SK-N-SH (cell line): ENCODE measurements around the gene GRB2. TPM values are rescaled to one million over a fixed set of nuclear protein-coding genes. Genes with fewer than 3 reads are reported as not detected.

Source experiments
- CHD2 ChIP-seq: fragments of 150-350 bp; IDR thresholded peaks from 2 replicates; pipeline ENCODE4 v1.6.1; 2018; ENCODE audit warnings: low read length; ENCODE audit not compliant: partially characterized antibody
- ELF1 ChIP-seq: IDR thresholded peaks from 2 replicates; pipeline ENCODE4 v1.4.0; 2012
- FOXJ3 ChIP-seq: sonication (generic); formaldehyde crosslinking; IDR thresholded peaks from 2 replicates; pipeline ENCODE4 v1.5.1; 2020; ENCODE audit warnings: mild to moderate bottlenecking, missing genetic modification reagents
- GABPA ChIP-seq: IDR thresholded peaks from 2 replicates; pipeline ENCODE4 v1.4.0; 2012; ENCODE audit warnings: low read depth, mild to moderate bottlenecking
- IRF3 ChIP-seq: fragments of 150-350 bp; IDR thresholded peaks from 2 replicates; pipeline ENCODE4 v1.6.1; 2016; ENCODE audit warnings: mild to moderate bottlenecking, low read depth, low read length
- MEF2A ChIP-seq: IDR thresholded peaks from 2 replicates; pipeline ENCODE4 v1.4.0; 2012; ENCODE audit warnings: low read depth, borderline replicate concordance
- NFIC ChIP-seq: IDR thresholded peaks from 2 replicates; pipeline ENCODE4 v1.4.0; 2012; ENCODE audit warnings: borderline replicate concordance
- POLR2AphosphoS5 ChIP-seq: IDR thresholded peaks from 2 replicates; pipeline ENCODE4 v1.6.1; 2012; ENCODE audit warnings: low read depth, low read length
- REST ChIP-seq: IDR thresholded peaks from 2 replicates; pipeline ENCODE4 v1.6.1; 2012; ENCODE audit warnings: mild to moderate bottlenecking, low read depth, low read length, moderate library complexity
- SIN3A ChIP-seq: IDR thresholded peaks from 2 replicates; pipeline ENCODE4 v1.6.1; 2012; ENCODE audit warnings: low read depth, mild to moderate bottlenecking, low read length, moderate library complexity, borderline replicate concordance
- TAF1 ChIP-seq: IDR thresholded peaks from 2 replicates; pipeline ENCODE4 v1.6.1; 2012; ENCODE audit warnings: low read depth, mild to moderate bottlenecking, low read length, moderate library complexity, borderline replicate concordance
- TCF12 ChIP-seq: IDR thresholded peaks from 2 replicates; pipeline ENCODE4 v1.4.0; 2012
- ZBTB33 ChIP-seq: IDR thresholded peaks from 2 replicates; pipeline ENCODE4 v1.4.0; 2012; ENCODE audit warnings: low read depth, borderline replicate concordance
- polyA plus RNA-seq, 3 experiments: library from polyadenylated mRNA; depleted of rRNA; stranded (reverse); fragments of >200 nt; gene quantifications; 2 replicates each; pipeline ENCODE4 v1.2.3, GENCODE V29; 2012
- TF ChIP-seq, protein P1 (sequence below): IDR thresholded peaks from 2 replicates; pipeline ENCODE4 v1.4.0; 2012; ENCODE audit warnings: low read depth
- TF ChIP-seq, protein P2 (sequence below): IDR thresholded peaks from 2 replicates; pipeline ENCODE4 v1.4.0; 2012; ENCODE audit warnings: low read depth, borderline replicate concordance

Gene GRB2
- polyA plus RNA-seq, 1 of the 3 experiments (the other 2 are of a cell fraction): 89.6 TPM

GRCh38 chr17:75450270-75450669 is 44.8 kb upstream of the GRB2 start (continued):
- TF ChIP-seq REST (no peak), ELF1 (no peak), POLR2AphosphoS5 (no peak), ZBTB33 (no peak), MEF2A (no peak), CHD2 (no peak), TCF12 (no peak), NFIC (no peak), SIN3A (no peak), IRF3 (no peak), FOXJ3 (CRISPR knock-in tag) (no peak), GABPA (no peak), TAF1 (no peak)
- TF ChIP-seq, protein P1, sequence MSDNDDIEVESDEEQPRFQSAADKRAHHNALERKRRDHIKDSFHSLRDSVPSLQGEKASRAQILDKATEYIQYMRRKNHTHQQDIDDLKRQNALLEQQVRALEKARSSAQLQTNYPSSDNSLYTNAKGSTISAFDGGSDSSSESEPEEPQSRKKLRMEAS: no peak
- TF ChIP-seq, protein P2, sequence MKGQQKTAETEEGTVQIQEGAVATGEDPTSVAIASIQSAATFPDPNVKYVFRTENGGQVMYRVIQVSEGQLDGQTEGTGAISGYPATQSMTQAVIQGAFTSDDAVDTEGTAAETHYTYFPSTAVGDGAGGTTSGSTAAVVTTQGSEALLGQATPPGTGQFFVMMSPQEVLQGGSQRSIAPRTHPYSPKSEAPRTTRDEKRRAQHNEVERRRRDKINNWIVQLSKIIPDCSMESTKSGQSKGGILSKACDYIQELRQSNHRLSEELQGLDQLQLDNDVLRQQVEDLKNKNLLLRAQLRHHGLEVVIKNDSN: no peak
